Astrocyte of the spinal cord (primary cell): Measurements from ENCODE around the gene ALDH1B1.

ENCODE experiments used
- DNase-seq: peaks from one replicate; pipeline ENCODE4 v3.0.0; 2011; ENCODE audit warnings: low read depth, low spot score
- H3K4me3 ChIP-seq: 2 replicates; pipeline ENCODE4 v1.5.1; 2011; ENCODE audit warnings: low read depth, mild to moderate bottlenecking, low read length, moderate library complexity
- in situ Hi-C: cut with HindIII; loops from 2 replicates; pipeline ENCODE4 v1.10.0; 2017; ENCODE audit warnings: low sequenced_read_pairs
- TF ChIP-seq, protein P1 (sequence below): IDR thresholded peaks from 2 replicates; pipeline ENCODE4 v1.5.1; 2012; ENCODE audit warnings: low read depth, mild to moderate bottlenecking, low read length, inconsistent platforms

ALDH1B1 gene

DNA sequence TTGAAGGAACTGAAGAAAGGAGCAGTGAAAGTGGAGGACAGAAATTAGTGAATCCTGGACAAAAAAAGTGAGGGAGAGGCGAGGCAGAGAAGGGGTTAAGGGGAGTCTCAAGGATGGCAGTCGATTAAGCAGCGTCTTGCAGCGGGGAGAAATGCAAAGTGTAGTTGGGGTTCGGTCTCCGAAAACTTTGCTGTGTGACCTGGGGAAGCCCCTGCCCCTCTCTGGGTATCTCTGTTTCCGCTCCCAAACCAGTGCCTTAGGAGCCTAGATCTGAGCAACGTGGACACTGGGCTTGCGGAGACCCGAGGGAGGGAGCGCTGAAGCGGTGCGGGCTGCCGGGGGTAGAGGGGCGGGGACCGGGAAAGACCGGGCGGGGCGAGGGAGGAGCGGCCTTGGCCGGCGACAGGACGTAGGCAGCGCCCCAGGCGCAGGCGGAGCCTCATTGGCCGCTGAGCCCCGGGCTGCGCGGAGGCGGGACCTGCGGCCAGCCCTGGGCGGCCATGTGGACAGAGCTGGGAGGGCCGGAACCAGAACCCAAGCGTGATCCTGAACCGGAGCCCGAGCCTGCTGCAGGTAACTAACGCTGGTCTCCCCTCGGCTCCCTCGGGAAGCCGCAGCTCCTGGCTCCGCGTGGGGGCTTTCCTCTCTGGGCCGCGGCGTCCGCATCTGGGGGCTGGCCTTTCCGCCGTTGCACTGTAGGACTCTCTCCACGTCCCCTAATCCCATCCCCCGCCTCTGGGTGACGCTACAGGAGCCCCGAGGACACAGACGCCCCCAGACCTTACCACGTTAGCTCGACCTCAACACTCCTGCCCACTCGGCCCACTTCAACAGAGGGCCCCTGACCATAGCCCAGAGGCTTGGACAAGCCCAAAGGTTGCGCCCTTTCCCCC is at the start of gene ALDH1B1:
ALDH1B1 (plus strand) TSS at position 468 of the 893 bp plus-strand sequence. CDS start 3,047 bp downstream, outside the sequence.
- TF ChIP-seq, protein P1, sequence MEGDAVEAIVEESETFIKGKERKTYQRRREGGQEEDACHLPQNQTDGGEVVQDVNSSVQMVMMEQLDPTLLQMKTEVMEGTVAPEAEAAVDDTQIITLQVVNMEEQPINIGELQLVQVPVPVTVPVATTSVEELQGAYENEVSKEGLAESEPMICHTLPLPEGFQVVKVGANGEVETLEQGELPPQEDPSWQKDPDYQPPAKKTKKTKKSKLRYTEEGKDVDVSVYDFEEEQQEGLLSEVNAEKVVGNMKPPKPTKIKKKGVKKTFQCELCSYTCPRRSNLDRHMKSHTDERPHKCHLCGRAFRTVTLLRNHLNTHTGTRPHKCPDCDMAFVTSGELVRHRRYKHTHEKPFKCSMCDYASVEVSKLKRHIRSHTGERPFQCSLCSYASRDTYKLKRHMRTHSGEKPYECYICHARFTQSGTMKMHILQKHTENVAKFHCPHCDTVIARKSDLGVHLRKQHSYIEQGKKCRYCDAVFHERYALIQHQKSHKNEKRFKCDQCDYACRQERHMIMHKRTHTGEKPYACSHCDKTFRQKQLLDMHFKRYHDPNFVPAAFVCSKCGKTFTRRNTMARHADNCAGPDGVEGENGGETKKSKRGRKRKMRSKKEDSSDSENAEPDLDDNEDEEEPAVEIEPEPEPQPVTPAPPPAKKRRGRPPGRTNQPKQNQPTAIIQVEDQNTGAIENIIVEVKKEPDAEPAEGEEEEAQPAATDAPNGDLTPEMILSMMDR = peak; percentile 31
- H3K4me3 ChIP-seq = peak within 1 kb of the TSS; percentile 85
- in situ Hi-C loops = no loop called here
- DNase-seq = peak; percentile 80

GRCh38 chr9:38343037-38343436 is 49.5 kb upstream of the ALDH1B1 start:
- TF ChIP-seq, protein P1 = no peak
- no peak overlapping the region for H3K4me3 ChIP-seq
- in situ Hi-C loops = no loop called here
- DNase-seq = no peak

- H3K4me3 ChIP-seq = no peak overlapping the region
- in situ Hi-C loops = no loop called here
- DNase-seq = no peak
- TF ChIP-seq, protein P1 = no peak
These were observed 49.0 kb upstream of the ALDH1B1 start for GRCh38 chr9:38343552-38343951.

GRCh38 chr9:38344566-38345324 is 47.8 kb upstream of the ALDH1B1 start:
- no peak overlapping the region for H3K4me3 ChIP-seq
- TF ChIP-seq, protein P1 = no peak
- no peak for DNase-seq
- in situ Hi-C loops = no loop called here

DNA sequence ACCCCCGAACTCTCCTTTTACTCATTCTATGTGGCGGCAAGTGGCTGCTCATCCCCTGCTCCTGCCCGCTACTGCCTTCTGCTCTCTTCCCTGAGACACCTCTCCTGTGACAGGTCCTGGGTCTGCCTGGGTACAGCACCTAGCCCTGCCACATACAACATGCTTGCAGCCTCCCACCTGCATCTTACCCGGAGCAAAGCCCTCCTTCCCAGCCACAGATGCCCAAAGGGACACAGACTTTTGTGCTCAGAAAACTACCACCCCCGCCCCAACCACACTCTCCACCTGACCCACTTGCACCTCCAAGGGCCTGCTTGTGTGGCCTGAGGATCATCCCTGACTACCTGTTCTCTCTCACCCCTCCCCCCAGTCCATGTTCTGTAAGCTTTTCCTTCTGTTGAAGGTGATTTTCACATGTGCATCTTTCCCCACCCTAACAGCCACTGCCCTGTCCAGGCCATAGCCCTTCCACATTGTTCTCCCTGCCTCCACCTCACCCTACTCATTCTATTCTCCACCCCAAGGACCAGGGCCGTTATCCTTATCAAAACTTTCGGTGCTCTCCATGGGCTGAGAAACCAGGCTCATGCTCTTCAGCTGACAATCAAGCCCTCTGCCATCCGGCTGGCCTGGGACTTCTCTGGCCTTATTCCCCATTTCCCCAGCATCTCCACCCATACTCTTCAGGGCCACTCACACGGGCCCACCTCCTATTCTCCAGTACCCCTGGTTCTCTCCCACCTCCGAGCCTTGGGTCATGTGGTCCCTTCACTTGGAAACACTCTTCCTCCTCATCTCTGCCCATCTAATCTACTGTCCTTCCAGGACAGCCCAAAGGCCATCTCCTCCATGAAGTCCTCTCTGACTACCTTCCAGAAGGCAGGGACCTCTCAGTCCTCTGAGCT is 46.4 kb upstream of the ALDH1B1 start:
- DNase-seq = no peak
- H3K4me3 ChIP-seq = no peak overlapping the region
- in situ Hi-C loops = no loop called here
- TF ChIP-seq, protein P1 = no peak

- in situ Hi-C loops = no loop called here
- no peak overlapping the region for H3K4me3 ChIP-seq
- peak; percentile 16 for DNase-seq
- TF ChIP-seq, protein P1 = no peak
These were observed 45.7 kb upstream of the ALDH1B1 start for GRCh38 chr9:38346811-38347210.
